HG03135 (cell line): Measurements from ENCODE around the gene KIF23.

Experiments
- ATAC-seq: cut with Tn5 transposase; IDR thresholded peaks from one replicate; pipeline ENCODE4 v1.9.1; 2021; ENCODE audit warnings: mild to moderate bottlenecking, moderate library complexity; ENCODE audit not compliant: unreplicated experiment

The KIF23 gene

DNA sequence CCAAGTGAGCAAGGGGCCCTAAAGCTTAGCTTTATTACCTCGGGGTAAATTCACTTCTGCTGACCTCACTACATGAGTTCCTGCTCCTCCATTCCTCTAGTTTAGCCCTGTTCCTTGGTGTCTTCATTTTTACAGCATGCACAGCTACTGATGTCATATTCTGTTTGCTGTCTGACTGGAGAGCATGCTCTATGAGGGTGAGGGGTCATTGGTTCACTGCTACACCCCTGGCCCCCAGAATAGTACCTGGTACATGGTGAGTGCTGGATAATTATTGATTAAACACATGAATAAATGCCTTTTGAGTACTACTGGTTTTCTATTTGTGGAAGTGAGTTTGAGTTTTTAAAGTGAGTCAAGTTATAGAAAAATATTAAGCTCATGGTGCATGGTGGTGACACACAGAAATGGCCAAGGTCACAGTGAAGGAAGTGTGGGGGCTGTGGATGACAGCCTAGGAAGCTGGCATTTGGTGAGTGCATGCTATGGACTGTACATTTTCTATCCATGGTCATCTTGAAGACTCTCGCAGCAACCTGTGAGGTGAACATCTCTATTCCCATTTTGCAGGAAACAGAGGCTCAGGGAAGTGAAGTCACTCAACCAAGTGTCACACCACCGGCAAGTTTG lies 72.4 kb downstream of the KIF23 start:
- ATAC-seq = no peak

DNA sequence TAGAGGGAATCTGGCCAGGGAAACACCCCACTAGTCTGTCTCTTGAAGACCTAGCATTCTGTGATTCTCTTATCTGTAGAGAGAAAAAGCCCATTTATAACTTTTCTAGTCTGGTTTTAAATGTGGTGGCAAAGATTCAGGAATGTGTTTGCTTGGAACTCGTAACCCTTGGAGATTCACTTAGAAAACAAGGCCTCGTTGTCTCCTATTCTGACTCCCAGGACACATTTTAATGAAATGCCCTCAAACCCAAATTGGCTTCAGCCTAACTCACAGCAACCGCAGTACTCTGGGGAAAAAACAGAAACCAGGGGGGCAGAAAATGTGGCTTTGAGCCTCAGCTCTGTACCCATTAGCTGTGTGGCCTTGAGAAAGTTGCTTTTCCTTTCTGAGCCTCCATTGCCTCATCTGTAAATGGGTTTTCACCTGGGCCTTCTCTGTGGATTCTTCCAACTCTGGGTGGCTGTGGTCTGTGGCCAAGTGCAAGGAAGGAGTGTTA lies 75.0 kb downstream of the KIF23 start:
- no peak for ATAC-seq

GRCh38 chr15:69490356-69491037 lies 76.3 kb downstream of the KIF23 start:
- no peak for ATAC-seq

DNA sequence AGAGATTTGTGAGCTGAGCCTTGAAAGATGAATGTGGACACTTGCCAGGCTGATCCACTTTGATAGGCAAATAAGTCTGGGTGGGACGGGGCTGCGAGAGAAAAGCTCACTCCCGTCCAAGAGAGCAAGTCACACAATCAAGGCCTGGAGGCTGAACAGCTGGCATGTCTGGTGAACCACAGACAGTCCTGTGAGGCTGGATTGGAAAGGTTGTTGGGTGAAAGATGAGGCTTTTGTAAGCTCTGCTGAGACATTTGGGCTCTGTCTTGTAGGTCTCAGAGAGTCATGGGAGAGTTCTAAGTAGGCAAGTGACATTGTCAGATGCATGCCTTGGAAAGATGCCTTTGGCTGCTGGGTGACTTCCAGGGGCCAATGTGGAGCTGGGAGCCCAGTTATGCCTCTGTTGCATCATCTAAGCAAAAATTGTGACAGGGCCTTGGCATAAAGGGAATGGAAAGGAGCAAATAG lies 76.9 kb downstream of the KIF23 start:
- no peak for ATAC-seq

GRCh38 chr15:69493406-69493805 lies 79.3 kb downstream of the KIF23 start:
- no peak for ATAC-seq

- no peak for ATAC-seq
Measured at GRCh38 chr15:69496001-69496400, 81.9 kb downstream of the KIF23 start.

- ATAC-seq = no peak
Measured at GRCh38 chr15:69497076-69497475, 82.9 kb downstream of the KIF23 start.

DNA sequence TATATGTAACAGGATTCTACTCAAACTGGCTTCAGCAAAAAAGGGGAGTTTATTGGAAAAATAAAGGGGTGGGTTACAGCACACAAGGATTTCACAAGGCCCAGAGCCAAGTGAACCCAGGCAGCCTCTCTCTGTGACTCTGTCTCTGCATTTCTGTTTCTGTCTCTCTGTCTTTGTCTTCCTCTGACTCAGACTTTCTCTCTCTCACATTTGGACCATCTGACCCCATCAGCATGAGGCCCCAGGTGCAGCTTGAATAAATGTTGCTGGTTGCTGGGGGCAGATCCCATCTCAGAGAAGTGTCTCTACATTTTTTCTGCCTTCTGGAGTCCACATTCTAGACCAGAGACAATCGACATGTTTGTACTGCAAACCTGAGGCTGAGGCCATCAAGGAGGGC lies 83.5 kb downstream of the KIF23 start:
- ATAC-seq = no peak
